Naive thymus-derived CD4-positive, alpha-beta T cell (primary cell): ENCODE data around the gene CAMTA1. TPM values are rescaled to one million over a fixed set of nuclear protein-coding genes. Genes with fewer than 3 reads are reported as not detected.

ENCODE experiments used
- ATAC-seq: fragments of 150-1000 bp; cut with Tn5 transposase; 2 replicates; pipeline ENCODE4 v1.10.0; 2021; ENCODE audit warnings: mild to moderate bottlenecking, moderate library complexity
- CTCF ChIA-PET: fragments of 350-600 bp; sonication (Branson Sonifier 250); formaldehyde crosslinking; loops from one replicate; lab custom pipeline; 2021; ENCODE audit warnings: antibody characterized with exemption; lab: Charles Lee
- POLR2A ChIA-PET: fragments of 350-600 bp; sonication (Branson Sonifier 250); formaldehyde crosslinking; loops from one replicate; lab custom pipeline; 2021; ENCODE audit warnings: antibody characterized with exemption, inconsistent platforms; lab: Charles Lee
- DNase-seq, 9 donors: peaks; one replicate each; pipeline versions ENCODE4 v3.0.0 to v3.0.0-alpha.2; 2020 to 2022; ENCODE audit warnings: mixed read lengths in 1 of 9
- H3K27ac ChIP-seq: one replicate; pipeline ENCODE4 v1.7.0; 2013; ENCODE audit warnings: mild to moderate bottlenecking, low read depth, low read length, moderate library complexity
- H3K27me3 ChIP-seq, 2 donors: one replicate each; pipeline ENCODE4 v1.7.0; 2013; ENCODE audit warnings: low read length in 2 of 2, mild to moderate bottlenecking in 2 of 2, moderate library complexity in 2 of 2; ENCODE audit not compliant: control insufficient read depth in 2 of 2, insufficient read depth in 2 of 2
- H3K36me3 ChIP-seq, 3 experiments: 1 replicate in 2 of 3; 2 replicates in 1 of 3; pipeline ENCODE4 v1.7.0; 2013; ENCODE audit warnings: low read length in 3 of 3, mild to moderate bottlenecking in 3 of 3, moderate library complexity in 1 of 3; ENCODE audit not compliant: insufficient read depth in 3 of 3, control insufficient read depth in 2 of 3
- H3K4me1 ChIP-seq, 2 donors: one replicate each; pipeline ENCODE4 v1.7.0; 2013; ENCODE audit warnings: low read length in 2 of 2, mild to moderate bottlenecking in 2 of 2, moderate library complexity in 1 of 2; ENCODE audit not compliant: control insufficient read depth in 2 of 2, insufficient read depth in 2 of 2
- H3K4me3 ChIP-seq: 2 replicates; pipeline ENCODE4 v1.7.0; 2013; ENCODE audit warnings: mild to moderate bottlenecking, low read length
- H3K9me3 ChIP-seq, 3 experiments: 1 replicate in 2 of 3; 2 replicates in 1 of 3; pipeline ENCODE4 v1.7.0; 2013; ENCODE audit warnings: low read length in 3 of 3; ENCODE audit not compliant: control insufficient read depth in 2 of 3
- H3K27ac Mint-ChIP-seq, 9 donors: one replicate each; pipeline ENCODE4 v1.8.0; 2020 to 2022; ENCODE audit warnings: mixed read lengths in 9 of 9, mild to moderate bottlenecking in 8 of 9, moderate library complexity in 5 of 9, inconsistent platforms in 2 of 9
- H3K27me3 Mint-ChIP-seq, 5 donors: one replicate each; pipeline ENCODE4 v1.8.0; 2021 to 2022; ENCODE audit warnings: mixed read lengths in 5 of 5, mild to moderate bottlenecking in 1 of 5
- H3K36me3 Mint-ChIP-seq, 5 donors: one replicate each; pipeline ENCODE4 v1.8.0; 2020 to 2022; ENCODE audit warnings: mixed read lengths in 5 of 5, mild to moderate bottlenecking in 3 of 5, inconsistent platforms in 1 of 5
- H3K4me1 Mint-ChIP-seq, 7 donors: one replicate each; pipeline ENCODE4 v1.8.0; 2020 to 2022; ENCODE audit warnings: mixed read lengths in 7 of 7, mild to moderate bottlenecking in 3 of 7, inconsistent platforms in 1 of 7
- H3K4me3 Mint-ChIP-seq, 10 donors: one replicate each; pipeline ENCODE4 v1.8.0; 2020 to 2022; ENCODE audit warnings: mild to moderate bottlenecking in 10 of 10, mixed read lengths in 10 of 10, moderate library complexity in 6 of 10, inconsistent platforms in 2 of 10
- H3K9me3 Mint-ChIP-seq, 11 donors: one replicate each; pipeline ENCODE4 v1.8.0; 2020 to 2022; ENCODE audit warnings: mixed read lengths in 11 of 11, mild to moderate bottlenecking in 4 of 11, inconsistent platforms in 1 of 11, moderate library complexity in 1 of 11
- intact Hi-C, 2 donors: fragments of 100-400 bp; cut with micrococcal nuclease; formaldehyde crosslinking; loops; one replicate each; pipeline ENCODE4 v1.15.1; 2023
- polyA plus RNA-seq, 2 donors: library from polyadenylated mRNA; unstranded; fragments of 300-500 nt; fragmentation: Illumina TruSeq; gene quantifications; one replicate each; pipeline ENCODE4 v1.2.3, GENCODE V29; 2021
- total RNA-seq, 6 experiments: library from RNA in 5 of 6; stranded (reverse) in 5 of 6; gene quantifications; 1 replicate in 5 of 6; 2 replicates in 1 of 6; pipeline ENCODE4 v1.2.3 and lab custom pipeline; 2021 to 2026

Gene CAMTA1
- total and polyA plus RNA-seq, 7 experiments from 2014 or later: 38.1 to 68.6 (median 42.6) TPM

DNA sequence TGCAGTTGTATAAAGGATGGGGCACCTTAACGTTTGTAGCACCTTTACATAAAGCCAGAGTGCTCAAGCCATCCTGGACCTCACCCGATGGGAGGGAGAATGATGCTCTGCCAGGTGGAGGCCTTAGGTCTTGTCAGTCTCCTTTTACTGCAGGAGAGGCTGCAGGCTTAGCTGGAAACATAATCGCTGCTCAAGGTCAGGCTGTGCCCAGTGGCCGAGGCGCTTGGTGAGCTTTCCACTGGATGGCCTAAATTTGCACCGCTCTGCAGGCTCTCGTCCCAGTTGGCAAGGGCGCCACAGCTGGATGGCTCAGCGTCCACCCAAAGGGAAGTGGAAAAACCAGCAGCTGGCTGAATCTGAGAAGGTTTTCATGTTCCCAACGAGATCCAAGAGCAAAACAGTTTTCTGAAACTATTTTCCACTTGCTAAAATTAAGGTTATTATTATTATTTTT is 438.9 kb downstream of the CAMTA1 start:
- Histone ChIP-seq H3K4me1 (no peaks in the 10 kb centered on the region), H3K27me3 (no peaks in the 10 kb centered on the region), H3K4me3 (no peak overlapping the region), H3K9me3 (no peaks in the 10 kb centered on the region), H3K36me3 (no peaks in the 10 kb centered on the region), H3K27ac (no peak overlapping the region)
- H3K27me3 Mint-ChIP-seq: peaks cover 0 to 21% (median 13%) of the 10 kb centered on the region in 5 donors
- no peaks in the 10 kb centered on the region for H3K4me1 Mint-ChIP-seq
- H3K4me3 Mint-ChIP-seq: no peak overlapping the region
- ATAC-seq (no peak), DNase-seq (no peak)
- no peaks in the 10 kb centered on the region for H3K36me3 Mint-ChIP-seq
- no peaks in the 10 kb centered on the region for H3K9me3 Mint-ChIP-seq
- H3K27ac Mint-ChIP-seq: no peak overlapping the region
- CTCF ChIA-PET: no interaction called here
- POLR2A ChIA-PET: no interaction called here
- intact Hi-C loops: no loop called here

DNA sequence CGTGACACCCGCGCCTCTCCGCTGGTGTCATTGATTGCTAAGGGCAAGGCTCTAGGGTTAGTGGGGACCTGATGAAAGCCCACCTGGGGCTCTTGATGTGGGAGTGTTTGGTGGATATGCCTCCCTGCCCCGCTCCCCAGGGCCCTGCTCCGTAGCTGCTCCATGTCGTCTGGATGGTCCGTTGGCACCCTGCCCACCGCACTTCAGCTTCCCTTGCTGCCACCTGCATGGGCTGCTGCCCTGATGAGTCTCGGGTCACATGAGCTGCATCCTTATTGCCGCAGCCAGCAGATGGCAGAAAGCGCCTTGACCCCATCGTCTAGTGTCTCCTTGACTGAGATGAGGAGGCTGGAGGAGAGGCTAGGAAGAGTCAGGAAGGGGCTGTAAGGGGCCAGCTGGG is 439.4 kb downstream of the CAMTA1 start:
- DNase-seq: no peak

DNA sequence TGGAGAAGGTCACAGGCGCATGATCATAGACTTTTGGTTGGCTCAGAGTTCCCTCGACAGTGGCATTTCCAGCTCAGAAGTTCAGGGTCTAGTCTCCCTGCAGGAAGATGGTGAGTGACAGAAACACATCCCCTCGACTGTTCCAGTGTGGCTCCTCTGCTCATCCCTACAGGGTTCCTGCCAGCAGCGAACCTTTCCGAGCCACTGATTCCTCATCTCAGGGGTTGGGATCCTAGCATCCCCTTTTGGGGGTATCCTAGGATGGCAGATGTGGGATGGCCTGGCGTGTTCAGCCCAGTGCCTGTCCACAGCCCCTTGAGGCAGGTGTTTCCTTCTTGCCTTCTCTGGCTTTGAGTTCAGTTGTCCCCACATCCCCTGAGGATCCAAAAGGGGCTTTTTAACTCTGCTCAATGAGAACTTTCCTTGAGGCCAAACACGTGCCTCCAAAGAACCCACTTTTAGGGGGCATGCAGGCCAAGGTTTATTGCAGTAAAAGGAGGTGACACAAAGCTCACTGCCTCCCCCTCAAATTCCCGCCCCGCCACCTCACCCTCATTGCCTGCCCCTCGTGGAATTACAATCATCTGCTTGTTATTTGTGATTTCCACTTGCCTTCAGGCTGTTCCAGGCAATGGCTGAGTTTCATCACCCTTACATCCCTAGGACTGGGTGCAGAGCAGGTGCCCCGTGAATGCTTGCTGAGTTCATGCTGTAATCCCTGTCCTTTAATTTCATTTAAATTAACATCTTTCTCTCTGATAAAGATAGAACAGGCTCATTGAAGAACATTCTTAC is 440.7 kb downstream of the CAMTA1 start:
- intact Hi-C loops: no loop called here
- ATAC-seq: no peak

More for the DNA sequence above, 439.4 kb downstream of the CAMTA1 start:
- H3K27ac Mint-ChIP-seq: no peak overlapping the region
- POLR2A ChIA-PET: no interaction called here
- Histone ChIP-seq H3K27ac (no peak overlapping the region), H3K4me1 (no peaks in the 10 kb centered on the region), H3K9me3 (no peaks in the 10 kb centered on the region), H3K4me3 (no peak overlapping the region), H3K36me3 (no peaks in the 10 kb centered on the region), H3K27me3 (no peaks in the 10 kb centered on the region)
- intact Hi-C loops: no loop called here
- H3K4me1 Mint-ChIP-seq: no peaks in the 10 kb centered on the region
- ATAC-seq: no peak
- CTCF ChIA-PET: no interaction called here
- no peaks in the 10 kb centered on the region for H3K36me3 Mint-ChIP-seq
- H3K27me3 Mint-ChIP-seq: peaks cover 0 to 19% (median 12%) of the 10 kb centered on the region in 5 donors
- no peaks in the 10 kb centered on the region for H3K9me3 Mint-ChIP-seq
- H3K4me3 Mint-ChIP-seq: no peak overlapping the region

DNA sequence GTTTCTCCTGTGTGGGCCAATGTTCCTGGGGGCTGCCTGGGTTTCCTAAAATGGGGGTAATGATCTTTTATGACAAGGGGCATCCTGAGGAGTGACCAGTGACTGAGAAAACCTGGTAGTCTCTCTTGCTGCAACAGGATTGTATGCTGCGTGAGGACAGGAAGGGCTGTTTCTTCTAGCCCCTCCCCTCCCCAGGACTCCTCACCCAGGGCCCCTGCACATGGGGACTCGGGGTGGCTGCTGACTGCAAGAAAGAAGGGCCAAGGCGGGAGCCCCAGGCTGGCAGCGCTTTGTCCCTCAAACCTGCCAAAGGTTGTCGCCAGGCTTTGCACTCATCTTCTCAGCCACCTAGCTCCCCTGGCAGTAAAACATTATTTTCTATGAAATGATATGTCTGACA is 442.4 kb downstream of the CAMTA1 start:
- H3K9me3 Mint-ChIP-seq: no peaks in the 10 kb centered on the region
- H3K27ac Mint-ChIP-seq: no peak overlapping the region
- ChIA-PET POLR2A (no interaction called here), CTCF (no interaction called here)
- Histone ChIP-seq H3K27me3 (no peaks in the 10 kb centered on the region), H3K27ac (no peak overlapping the region), H3K4me1 (no peaks in the 10 kb centered on the region), H3K9me3 (no peaks in the 10 kb centered on the region), H3K4me3 (no peak overlapping the region), H3K36me3 (no peaks in the 10 kb centered on the region)
- intact Hi-C loops: no loop called here
- DNase-seq (no peak), ATAC-seq (no peak)
- H3K27me3 Mint-ChIP-seq: peaks cover 0 to 13% (median 6%) of the 10 kb centered on the region in 5 donors
- H3K36me3 Mint-ChIP-seq: no peaks in the 10 kb centered on the region
- H3K4me1 Mint-ChIP-seq: no peaks in the 10 kb centered on the region
- H3K4me3 Mint-ChIP-seq: no peak overlapping the region

More for the DNA sequence above, 440.7 kb downstream of the CAMTA1 start:
- no peaks in the 10 kb centered on the region for H3K4me1 Mint-ChIP-seq
- H3K27ac ChIP-seq: no peak overlapping the region
- ChIA-PET CTCF (no interaction called here), POLR2A (no interaction called here)
- no peak overlapping the region for H3K4me3 ChIP-seq
- H3K27me3 ChIP-seq: no peaks in the 10 kb centered on the region
- H3K9me3 ChIP-seq: no peaks in the 10 kb centered on the region
- no peaks in the 10 kb centered on the region for H3K36me3 ChIP-seq
- no peak overlapping the region for H3K4me3 Mint-ChIP-seq
- peaks cover 0 to 15% (median 10%) of the 10 kb centered on the region in 5 donors for H3K27me3 Mint-ChIP-seq
- no peaks in the 10 kb centered on the region for H3K4me1 ChIP-seq
- no peak for DNase-seq
- no peaks in the 10 kb centered on the region for H3K9me3 Mint-ChIP-seq
- H3K36me3 Mint-ChIP-seq: no peaks in the 10 kb centered on the region
- no peak overlapping the region for H3K27ac Mint-ChIP-seq

DNA sequence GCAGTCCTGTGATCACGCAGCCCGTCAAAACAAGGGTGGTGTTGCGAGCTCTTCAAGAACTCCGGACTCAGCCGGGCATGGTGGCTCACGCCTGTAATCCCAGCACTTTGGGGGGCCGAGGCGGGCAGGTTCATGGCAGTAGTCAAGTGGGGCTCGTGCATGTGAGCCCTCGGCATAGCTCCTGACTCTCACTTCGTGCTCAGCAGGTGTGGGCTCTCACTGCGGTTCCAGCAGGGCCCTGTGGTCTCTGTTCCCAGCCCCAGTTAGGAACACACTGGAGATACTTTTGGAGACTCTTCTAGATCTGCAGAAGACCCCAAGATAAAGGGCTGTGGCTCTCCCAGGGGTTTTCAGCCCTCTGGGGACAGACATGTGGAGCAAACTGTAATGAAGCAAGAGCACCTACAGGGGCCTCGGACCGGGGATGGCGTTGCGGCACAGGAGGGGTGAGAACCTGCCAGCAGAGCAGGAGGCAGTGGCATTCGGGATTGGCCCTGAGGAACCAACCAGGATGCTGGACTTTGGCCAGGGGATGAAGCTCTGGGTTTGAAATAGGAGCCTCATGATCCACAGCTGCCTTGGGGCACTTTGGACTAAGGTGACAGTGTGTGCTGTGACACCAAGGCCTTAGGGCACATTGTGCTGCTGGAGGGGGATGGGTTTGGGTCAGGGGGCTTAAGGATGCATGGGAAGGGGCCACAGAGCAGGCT is 443.2 kb downstream of the CAMTA1 start:
- CTCF ChIA-PET: no interaction called here
- DNase-seq: no peak

DNA sequence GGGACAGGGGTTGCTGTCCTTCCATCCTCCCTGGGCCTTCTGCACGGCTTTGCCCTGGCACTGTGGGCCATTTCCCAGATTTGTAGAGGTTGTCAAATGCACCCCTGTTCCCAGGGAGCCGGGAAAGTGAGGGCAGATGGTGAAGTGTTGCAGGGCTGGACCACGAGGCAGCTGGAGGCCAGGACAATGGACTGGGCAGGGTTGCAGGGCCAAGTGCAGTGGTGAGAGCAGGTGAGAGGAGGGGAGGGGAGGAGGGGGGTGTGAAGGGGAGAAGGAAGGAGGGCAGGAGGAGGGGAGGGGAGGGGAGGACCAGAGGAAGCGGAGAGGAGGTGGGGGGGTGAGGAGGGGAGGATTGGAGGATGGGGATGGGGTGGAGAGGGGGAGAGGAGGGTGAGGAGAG is 443.9 kb downstream of the CAMTA1 start:
- ATAC-seq (no peak), DNase-seq (no peak)
- peaks cover 0 to 10% (median 5%) of the 10 kb centered on the region in 5 donors for H3K27me3 Mint-ChIP-seq
- ChIA-PET CTCF (no interaction called here), POLR2A (no interaction called here)
- no peaks in the 10 kb centered on the region for H3K4me1 ChIP-seq
- H3K4me1 Mint-ChIP-seq: no peaks in the 10 kb centered on the region
- no peaks in the 10 kb centered on the region for H3K27me3 ChIP-seq
- H3K36me3 ChIP-seq: no peaks in the 10 kb centered on the region
- no peak overlapping the region for H3K27ac Mint-ChIP-seq
- intact Hi-C loops: no loop called here
- H3K9me3 Mint-ChIP-seq: peaks cover 0 to 2% (median 0%) of the 10 kb centered on the region in 11 donors
- no peaks in the 10 kb centered on the region for H3K9me3 ChIP-seq
- H3K4me3 Mint-ChIP-seq: no peak overlapping the region
- no peaks in the 10 kb centered on the region for H3K36me3 Mint-ChIP-seq
- no peak overlapping the region for H3K4me3 ChIP-seq
- no peak overlapping the region for H3K27ac ChIP-seq

More for the DNA sequence above, 443.2 kb downstream of the CAMTA1 start:
- Histone ChIP-seq H3K9me3 (no peaks in the 10 kb centered on the region), H3K27me3 (no peaks in the 10 kb centered on the region), H3K4me3 (no peak overlapping the region), H3K36me3 (no peaks in the 10 kb centered on the region), H3K27ac (no peak overlapping the region), H3K4me1 (no peaks in the 10 kb centered on the region)
- Mint-ChIP-seq H3K4me3 (no peak overlapping the region), H3K9me3 (peaks cover 0 to 2% (median 0%) of the 10 kb centered on the region in 11 donors), H3K27ac (no peak overlapping the region), H3K36me3 (no peaks in the 10 kb centered on the region), H3K27me3 (peaks cover 0 to 10% (median 0%) of the 10 kb centered on the region in 5 donors), H3K4me1 (no peaks in the 10 kb centered on the region)
- POLR2A ChIA-PET: no interaction called here
- intact Hi-C loops: no loop called here
- ATAC-seq: no peak
